NCI-H1417 treated with DMSO at 0.1 percent for 48 hours (cell line): ENCODE results near the gene KAT2B.
"Not testable (repeated sequence)": the region's sequence is repeated elsewhere in the genome, so short reads cannot be mapped to it uniquely, and the experiment has no call there.

Experiments used
- DNase-seq: peaks from one replicate; lab custom pipeline; 2025; lab: John Stamatoyannopoulos, UW

Gene KAT2B

DNA sequence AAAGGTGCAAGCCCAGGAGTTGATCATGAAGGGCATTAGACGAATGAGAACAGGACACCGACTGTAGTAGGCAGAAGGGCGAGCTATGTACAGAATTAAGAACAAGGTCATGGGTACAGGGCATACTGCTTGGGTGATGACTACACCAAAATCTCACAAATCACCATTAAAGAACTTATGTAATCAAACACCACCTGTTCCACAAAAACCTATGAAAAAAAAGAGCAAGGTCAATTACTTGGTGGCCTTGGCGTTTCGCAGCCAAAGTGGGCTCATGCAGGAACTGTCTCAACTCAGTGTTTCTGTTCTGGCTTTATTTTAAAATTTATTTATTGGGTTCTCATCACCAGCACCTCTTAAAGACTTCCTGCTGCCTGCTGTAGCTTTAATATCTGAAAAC is 2.1 kb downstream of the KAT2B start:
- DNase-seq, result no peak

GRCh38 chr3:20043396-20043795 is 3.1 kb downstream of the KAT2B start:
- DNase-seq, result no peak

GRCh38 chr3:20043825-20044224 is 3.6 kb downstream of the KAT2B start:
- no peak for DNase-seq

DNA sequence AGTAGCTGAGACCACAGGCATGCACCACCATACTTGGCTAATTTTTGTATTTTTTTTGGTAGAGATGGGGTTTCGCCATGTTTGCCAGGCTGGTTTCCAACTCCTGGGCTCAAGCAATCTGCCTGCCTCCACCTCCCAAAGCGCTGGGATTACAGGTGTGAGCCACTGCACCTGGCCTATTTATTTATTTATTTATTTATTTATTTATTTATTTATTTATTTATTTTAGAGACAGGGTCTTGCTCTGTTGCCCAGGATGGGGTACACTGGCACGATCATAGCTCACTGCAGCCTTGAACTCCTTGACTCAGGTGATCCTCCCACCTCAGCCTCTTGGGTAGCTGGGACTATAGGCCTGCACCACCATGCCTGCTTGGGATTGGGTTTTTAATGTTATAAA is 4.9 kb downstream of the KAT2B start:
- DNase-seq, result not testable (repeated sequence)

GRCh38 chr3:20046556-20046955 is 6.3 kb downstream of the KAT2B start:
- DNase-seq, result no peak

DNA sequence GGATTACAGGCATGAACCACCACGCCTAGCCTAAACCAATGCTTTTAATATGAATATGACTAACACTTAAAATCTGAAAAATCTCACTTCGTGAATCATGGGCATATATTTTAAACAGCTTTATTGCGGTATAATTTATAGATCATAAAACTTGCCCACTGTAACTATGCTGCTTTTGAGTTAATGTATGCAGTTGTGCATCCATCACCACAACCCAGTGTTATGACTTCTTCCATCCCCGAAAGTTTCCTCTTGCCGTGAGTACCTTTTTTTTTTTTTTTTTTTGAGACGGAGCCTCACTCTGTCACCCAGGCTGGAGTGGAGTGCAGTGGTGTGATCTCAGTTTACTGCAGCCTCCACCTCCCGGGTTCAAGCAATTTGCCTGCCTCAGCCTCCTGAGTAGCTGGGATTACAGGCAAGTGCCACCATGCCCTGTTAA is 7.1 kb downstream of the KAT2B start:
- DNase-seq, result no peak

GRCh38 chr3:20047976-20048883 is 8.0 kb downstream of the KAT2B start:
- no peak for DNase-seq

DNA sequence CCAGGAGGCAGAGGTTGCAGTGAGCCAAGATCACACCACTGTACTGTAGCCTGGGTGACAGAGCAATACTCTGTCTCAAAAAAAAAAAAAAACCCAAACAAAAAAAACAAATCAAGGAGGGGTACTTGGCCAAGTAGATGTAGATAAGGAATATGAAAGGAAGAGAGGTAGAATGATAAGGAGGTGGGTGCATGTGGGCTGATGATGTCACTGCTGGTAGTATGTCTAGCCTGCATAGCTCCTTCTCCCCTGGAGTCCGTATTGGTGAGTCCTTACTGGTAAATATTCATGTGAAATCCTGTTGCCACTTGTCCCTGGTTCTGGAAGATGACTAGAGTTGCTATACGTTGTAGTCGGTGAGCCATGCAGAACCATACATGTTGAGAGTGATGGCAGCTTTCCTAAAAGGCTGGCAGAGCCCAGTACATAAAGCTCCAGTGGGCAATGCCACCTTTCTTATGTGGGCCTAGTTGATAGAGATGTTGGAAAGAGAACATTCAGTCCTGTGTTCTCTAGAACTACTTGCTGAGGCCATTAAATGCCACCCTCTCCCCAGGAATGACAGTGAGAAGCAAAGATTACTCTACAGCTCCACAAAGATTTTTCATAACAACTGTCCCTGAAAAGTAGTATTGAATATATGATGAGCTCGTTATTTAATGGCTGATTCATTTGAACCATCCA is 11.0 kb downstream of the KAT2B start:
- DNase-seq, result no peak

GRCh38 chr3:20052851-20053250 is 12.6 kb downstream of the KAT2B start:
- no peak for DNase-seq

DNA sequence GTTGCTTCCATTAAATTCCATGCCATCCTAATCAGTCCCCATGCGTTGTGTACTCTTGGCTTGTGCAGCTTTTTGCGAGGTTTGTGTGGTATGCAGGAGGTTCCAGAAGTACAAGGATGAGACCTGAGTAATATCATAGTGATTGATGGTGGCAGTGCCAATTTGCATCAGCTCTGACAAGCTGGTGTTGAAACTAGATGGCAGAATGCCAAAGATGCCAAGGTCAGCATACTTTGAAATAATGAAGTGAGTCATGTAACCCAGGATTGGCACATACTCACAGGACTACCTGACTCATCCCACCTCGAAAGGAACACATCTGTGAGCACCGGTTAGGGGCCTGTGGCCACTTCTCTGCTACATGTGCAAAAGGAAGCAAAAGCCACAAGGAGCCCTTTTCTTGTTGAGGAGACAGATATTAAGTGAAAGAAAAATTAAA is 14.3 kb downstream of the KAT2B start:
- DNase-seq, result no peak

DNA sequence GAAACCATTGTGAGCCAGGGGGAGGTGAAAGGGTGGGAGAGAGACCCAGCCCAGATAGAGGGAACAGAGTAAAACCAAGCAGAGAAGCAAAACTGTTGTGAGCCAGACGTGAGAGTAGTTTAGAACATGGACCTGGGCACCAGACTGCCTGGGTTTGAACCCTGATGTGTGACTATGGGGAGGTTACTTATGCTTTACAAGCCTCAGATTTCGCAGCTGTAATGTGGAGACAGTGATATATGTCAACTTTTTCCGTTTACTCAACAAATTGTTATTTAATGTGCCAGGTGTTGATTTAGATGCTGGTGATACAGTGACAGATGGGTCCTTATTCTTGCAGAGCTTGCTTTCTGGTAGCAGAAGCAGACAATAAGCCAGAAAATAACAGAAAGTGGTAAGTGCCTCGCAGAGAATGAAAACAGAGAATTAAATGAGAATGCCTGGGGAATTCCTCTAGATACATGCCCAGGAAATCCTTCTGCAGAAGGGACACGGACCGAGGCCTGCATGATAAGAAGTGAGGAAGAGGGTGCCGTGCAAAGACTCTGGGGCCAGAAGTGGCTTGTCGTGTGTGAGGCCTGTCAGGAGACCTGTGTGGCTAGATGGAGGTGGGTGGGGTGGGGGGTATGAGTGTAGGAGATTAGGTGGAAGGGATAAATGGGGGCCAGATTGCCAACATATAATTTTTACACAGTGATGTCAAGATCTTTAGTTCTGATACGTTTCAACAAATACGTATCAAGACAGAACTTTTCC is 15.0 kb downstream of the KAT2B start:
- no peak for DNase-seq

- no peak for DNase-seq
Observed at GRCh38 chr3:20055842-20056241, 15.6 kb downstream of the KAT2B start.

- no peak for DNase-seq
Observed at GRCh38 chr3:20056725-20057611, 16.7 kb downstream of the KAT2B start.

GRCh38 chr3:20057612-20058180 is 17.4 kb downstream of the KAT2B start:
- DNase-seq, result no peak

GRCh38 chr3:20059929-20060328 is 19.7 kb downstream of the KAT2B start:
- no peak for DNase-seq

DNA sequence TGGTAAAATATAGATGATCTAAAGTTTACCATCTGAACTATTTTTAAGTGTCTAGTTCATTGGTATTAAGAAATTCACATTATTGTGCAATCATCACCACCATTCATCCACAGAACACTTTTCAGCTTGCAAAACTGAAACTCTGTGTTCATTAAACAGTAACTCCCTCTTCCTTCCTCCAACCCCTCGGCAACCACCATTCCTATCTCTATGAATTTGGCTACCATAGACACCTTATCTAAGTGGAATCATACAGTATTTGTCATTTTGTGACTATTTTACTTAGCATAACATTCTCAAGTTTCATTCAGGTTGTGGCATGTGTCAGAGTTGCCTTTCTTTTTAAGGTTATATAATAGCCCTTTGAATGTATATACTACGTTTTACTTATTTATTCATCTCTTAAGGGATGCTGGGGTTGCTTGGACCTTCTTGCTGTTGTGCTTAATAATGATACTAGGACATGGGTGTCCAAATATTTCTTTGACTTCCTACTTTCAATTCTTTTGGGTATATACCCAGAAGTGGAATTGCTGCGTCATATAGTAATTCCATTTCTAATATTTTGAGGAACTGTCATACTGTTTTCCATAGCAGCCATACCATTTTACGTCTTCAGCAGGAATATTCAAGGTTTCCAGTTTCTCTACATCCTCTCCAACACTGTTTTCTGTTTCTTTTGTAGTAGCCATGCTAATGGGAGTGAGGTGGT is 20.9 kb downstream of the KAT2B start:
- DNase-seq, result no peak

DNA sequence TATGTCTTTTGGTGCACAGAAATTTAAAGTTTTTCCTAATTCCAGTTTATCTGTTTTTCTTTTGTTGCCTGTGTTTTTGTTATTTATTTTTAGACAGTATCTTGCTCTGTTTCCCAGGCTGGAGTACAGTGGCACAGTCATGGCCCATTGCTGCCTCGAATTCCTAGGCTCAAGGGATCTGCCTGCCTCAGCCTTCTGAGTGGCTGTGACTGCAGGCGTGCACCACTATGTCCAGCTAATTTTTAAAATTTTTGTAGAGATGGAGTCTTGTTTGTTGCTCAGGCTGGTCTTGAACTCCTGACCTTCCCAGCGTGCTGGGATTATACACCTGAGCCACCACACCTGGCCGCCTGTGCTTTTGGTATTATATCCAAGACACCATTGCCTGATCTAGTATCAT is 22.8 kb downstream of the KAT2B start:
- no peak for DNase-seq

DNA sequence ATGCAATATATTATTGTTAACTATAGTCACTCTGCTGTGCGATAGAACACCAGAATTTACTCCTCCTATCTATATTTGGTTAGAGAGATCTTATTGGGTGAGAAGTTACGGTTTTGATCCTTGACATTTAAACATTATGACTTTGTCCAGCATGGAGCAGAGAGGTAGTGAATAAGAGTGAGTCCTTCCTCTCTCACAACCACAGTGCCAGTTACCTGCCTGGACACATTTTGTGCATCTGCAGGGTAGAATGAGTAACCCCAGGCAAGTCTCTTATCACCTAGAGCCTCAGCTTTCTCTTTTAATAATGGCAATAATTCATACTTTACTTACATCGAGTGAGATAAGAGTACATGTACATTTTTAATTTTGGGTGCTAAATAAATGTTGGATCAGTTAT is 24.1 kb downstream of the KAT2B start:
- no peak for DNase-seq

DNA sequence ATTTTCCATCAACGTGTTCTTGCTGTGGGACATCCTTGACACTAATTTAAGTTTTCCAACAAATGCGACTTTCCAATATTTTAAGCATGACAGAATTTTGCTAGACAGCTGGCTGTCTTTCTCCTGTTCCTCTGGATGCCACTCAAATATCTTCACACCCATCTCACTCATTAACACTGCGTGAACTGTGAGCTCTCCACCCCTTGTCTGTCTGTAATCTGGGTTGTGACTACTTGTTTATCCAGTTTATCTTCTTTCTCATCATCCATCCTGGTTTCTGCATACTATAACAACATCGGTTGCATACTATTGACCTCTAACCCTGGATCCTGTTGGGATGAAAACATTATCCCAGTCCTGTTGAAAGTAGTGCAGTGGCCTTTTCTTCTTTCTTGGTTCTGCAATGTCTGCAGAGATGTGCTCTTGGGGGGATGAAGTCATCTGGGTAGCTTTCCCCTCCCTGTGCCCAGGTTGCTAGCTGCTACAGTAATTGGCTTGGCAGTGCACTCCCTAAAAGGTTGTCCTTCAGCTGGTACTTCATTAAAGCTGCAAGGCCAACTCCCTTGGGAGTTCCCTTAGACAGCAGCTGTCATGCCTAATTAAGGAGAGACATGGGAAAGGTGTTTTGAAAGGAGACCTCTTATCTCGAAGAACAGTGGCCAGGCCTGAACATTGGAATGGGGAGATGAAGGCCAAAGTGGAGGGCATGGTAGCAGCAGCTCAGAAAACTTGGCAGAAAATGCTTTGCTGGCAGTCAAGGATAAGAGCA is 24.7 kb downstream of the KAT2B start:
- DNase-seq, result no peak

DNA sequence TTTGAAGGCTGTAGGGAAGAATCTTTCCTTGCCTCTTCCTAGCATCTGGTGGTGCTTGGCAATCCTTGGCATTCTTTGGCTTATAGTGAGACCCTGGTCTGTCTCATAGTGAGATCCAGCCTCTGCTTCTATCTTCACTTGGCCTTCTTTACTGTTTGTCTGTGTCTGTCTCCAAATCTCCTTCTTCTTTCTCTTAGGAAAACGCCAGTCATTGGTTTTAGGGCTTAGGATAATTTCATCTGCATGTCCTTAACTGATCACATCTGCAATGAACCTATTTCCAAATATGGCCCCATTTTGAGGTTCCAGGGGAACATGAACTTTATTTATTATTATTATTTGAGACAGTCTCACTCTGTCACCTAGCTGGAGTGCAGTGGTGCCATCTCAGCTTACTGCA is 25.8 kb downstream of the KAT2B start:
- no peak for DNase-seq
